HG03469 (cell line): Measurements from ENCODE around the gene PACSIN2.

Experiments used
- ATAC-seq: cut with Tn5 transposase; IDR thresholded peaks from one replicate; pipeline ENCODE4 v1.9.1; 2021; ENCODE audit warnings: mild to moderate bottlenecking, moderate library complexity, moderate number of reproducible peaks; ENCODE audit not compliant: unreplicated experiment

The PACSIN2 gene

DNA sequence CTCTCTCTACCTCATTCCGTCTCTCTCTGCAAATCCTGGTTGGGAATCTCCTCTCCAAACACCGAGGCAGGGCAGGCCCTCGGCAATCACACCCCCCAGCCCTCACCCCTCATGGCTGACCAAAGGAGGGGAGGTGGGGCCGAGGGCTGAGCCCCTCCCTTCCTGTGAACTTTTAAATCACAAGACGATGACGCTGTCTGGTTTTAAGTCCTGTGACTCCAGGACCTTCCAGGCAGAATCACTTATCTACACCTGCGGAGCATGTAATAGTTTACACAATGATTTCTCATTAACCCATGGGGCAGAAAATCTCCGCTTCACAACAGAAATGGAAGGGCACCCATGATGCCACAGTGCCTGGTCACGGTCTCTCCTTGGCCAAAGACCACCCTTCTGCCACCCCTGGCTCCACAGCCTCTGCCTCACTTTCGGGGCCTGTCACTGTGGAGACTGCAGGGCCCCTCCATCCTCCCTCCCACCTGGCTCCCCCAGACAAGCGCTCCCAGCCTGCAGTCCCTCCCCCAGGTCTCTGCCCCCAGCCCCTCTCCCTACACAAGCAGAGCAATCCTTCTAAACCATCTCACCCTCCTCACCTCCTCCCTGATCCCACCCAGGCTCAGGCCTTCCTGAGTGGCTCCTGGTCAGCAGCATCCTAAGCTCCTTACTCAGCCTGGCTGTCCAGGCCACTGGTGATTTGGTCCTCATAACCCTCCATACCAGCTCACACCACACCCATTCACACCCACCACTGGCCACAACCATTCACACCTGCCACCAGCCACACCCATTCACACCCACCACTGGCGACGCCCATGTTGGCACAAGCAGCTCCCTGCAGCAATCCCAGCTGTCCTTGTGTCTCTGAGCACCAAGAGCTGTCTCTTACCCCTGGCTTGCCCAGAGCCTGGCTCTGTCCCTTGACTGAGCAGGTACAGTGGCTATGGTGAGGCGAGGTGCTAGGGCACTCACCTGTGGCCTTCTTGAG lies 127.1 kb downstream of the PACSIN2 start:
- no peak for ATAC-seq

DNA sequence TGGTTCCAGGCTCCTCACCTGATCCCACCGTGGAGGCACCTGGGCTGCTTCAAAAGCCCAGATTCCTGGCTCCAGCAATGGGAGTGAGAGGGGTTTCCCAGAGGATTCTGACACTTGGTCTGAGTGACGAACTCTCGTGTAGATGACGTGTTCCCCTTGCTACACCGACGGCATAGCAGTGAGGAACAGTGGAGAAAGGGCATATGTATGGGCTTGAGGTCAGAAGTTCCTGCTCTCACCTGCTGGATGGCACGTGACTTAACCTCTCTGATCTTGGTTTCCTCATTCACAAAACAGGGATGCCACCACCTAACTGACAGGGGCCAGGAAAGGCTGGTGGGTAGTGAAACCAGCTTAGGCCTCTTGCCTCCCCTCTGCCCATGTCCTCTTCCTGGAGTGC lies 127.8 kb downstream of the PACSIN2 start:
- ATAC-seq, result no peak

DNA sequence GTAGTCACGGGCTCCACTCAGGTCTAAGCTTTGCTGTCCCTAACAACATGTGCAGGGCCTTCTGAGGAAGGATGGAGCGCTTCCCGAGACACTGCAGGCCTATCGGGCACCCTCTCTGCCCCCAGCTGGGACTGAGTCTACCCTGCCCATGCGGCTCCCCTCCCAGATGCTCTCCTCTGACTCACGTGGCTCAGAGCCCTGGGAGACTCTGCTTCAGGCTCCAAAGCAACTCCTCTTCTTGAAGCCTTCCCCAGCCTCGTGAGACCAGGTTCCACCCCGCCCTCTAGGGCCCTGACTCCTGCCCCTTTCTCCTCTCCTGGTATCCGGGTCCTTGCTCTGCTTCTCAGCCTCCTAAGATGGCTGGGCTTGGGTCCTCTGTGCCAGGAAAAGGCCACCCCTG lies 129.5 kb downstream of the PACSIN2 start:
- ATAC-seq, result no peak

DNA sequence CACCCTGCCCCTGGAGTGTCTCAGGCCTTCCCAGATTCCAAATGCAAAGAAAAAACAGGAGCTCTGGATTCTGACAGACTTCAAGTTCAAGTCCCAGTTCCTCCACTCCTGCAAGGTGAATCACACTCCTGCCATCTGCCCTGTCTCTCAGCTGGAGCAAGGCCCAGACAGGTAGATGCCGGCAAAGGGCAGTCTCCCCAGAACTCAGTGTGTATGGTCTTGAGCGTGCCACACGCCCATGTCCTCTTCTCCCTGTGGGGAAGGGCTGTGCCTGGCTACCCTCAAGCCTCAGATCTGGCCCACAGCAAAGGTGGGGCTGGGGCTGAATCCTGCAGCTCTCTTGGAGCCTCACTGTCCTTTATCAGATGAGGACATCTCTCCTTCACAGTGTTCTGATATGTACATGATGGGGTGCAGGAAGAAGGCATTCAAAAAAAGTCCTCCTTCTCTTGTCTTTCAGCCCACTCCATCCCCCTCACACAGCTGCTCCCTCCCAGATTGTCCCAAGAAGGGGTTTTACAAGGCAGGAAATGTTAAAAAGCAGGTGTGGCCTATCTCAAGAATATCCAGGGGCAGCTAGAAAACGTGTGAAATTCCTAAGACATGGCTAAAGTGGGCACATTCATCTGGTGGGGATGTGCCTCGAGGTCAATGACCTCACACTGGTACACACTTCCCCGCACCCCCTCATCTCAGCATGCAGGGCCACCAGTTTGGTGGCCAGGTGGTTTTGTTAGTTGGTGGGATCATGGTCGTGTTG lies 130.2 kb downstream of the PACSIN2 start:
- no peak for ATAC-seq

DNA sequence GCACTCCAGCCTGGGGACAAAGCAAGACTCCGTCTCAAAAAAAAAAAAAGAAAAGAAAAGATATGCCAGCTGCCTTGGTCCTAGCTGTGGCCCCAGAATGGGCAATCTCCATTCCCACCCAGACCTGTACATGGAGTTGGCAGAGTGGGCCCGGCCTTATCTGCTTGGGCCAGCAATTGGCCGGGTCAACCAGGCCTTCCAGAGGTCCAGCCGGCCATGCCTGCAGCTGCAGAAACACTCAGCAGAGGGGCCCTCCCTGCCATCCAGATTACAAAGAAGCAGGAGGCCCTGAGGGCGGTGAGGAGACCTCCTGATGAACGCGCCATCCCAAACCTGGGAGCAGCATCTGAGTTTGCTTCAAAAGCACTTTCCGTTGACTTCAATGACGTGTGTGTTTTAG lies 131.0 kb downstream of the PACSIN2 start:
- ATAC-seq, result no peak

DNA sequence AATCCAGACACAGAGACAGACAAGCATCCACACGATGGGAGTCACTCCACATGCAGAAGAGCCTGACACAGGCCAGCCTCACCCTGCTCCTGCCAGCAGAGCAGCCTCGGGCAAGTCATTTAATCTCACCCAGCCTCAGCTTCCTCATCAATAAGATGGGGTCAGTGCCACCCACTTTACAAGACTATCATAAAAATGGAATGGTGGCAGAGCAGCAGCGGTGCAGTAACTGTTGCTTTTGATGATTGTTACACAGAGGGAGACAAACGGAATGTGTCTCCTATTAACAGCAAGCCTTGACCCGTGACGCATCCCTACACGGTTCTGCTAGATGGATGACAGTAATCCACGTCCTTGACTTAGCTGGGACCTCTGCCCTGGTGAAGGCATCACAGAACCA lies 131.8 kb downstream of the PACSIN2 start:
- no peak for ATAC-seq

DNA sequence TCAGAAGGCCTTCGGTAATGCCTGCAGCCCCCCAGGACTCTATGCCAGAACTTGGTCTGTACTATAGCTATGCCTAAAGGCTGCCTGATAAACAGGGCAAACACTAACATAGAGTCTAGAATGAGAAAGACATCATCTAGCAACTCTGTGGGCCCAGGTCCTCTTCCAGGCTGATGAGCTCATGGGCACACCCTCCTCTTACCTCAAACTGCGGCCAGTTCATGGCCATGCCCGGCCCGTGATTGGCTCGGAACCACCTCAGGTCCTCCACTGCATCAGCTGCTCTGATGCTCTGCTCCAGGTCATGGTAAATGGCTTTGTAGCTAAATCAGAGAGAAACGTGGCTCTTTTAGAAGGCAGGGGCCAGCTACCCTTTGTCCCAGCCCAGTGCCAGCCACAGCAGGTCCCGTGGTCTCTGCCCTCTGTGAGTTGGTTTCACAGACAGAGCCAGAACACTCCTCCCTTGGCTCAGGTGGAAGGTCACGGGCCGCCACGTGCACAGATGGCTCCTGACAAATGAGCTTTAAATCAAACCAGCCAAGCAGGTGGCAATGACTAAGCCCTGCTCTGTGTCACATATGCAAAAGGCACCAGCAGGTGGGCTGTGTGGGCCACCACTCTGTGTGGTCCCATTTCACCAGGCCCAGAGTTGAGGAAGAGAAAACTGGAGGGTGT lies 132.8 kb downstream of the PACSIN2 start:
- no peak for ATAC-seq

DNA sequence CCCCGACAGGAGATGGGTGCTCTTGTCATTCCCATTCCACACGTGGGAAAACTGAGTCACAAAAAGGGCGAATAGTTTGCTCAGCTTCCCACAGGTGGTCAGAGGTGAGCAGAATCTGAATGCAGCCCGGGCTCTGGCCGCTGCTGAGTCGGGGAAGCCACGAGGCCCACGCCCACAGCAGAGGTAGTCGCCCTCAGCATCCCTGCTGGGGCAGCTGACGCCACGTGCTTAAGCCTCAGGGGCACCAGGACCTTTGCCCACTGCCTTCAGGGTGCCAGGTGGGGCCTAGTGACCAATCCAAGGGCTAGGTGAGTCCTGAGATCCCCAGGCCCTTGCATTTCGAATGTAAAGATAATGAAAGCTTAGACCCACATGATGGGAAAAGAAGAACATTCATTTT lies 133.7 kb downstream of the PACSIN2 start:
- no peak for ATAC-seq

DNA sequence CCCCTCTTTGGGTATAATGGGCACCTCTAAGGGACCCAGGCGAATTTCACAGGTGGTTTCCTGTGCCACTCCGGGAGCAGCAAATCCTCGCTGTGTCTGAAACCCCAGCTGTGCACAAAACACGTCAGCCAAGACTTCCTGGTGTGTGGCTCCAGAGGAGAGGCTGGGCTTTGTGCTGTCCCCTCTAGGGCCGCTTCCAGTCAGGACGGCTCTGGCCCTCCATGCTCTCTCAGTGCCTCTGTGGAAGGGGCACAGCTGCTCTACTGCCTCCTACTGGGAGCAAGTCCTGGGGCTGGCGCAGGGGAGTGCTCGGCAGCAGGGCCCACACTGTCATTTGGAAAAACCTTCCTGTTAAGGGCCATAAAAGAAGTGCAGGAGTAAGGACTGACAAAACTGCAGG lies 134.1 kb downstream of the PACSIN2 start:
- ATAC-seq, result no peak

DNA sequence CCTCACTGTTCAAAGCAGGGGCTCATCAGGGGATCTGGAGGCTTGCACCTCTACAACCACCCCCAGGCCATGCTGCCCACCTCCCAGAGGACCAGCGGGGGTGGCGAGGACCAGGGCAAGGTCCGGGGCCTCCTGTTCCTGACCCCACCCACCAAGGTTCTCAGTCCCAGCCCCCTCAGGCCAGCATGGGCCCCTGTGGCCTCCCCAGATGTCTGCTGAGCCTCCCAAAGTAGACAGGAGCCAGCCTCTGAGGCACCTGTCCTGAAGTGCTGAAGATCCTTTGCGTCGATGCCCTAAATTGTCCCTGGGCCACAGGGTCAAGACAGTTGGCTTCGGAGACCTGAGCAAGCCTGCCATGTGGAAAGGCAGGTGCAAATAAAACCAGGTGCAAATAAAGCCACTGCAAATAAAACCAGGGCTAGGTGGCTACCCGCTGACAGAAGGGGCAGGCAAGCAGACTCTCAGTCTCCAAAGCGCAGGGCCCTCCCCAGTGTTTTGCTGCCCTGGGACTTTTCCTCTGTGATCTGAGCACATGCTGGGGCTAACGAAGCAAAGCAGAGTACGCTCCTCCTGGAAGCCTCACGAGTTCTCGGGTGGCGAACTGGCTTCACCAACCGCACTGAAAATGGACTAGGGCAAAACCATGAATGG lies 135.5 kb downstream of the PACSIN2 start:
- ATAC-seq, result no peak

DNA sequence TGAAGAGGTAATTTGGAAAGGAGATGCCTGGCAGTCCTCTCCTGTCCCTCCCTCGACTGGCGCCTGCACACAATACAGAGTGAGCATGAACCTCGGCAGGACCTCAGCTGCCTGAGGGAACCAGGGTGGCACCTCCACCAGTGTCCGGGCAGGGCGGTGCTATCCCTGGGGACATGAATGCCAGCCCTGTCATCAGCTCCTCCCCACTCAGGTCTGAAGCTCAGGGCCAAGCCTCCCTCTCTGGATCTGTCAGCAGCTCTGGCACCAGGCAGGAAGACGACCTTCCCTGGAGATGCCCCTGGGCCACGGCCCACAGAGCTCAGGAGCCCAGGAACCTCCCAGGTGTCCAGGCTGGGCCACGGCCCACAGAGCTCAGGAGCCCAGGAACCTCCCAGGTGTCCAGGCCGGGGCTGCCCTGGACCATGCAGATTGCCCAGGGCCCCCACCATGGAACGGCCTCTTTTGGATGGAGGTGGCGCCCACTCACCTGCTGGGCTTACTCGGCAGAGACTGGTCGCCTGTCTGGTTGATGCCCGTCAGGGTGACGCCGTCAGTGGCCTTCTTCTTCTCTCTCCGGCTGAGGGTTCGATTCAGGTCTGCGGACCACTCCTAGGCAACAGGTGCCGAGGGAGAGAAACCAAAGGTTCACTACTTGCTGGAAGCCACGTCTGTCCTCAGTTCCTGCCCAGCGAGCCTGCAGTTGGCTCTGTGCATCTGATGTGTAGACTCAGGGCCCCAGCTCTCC lies 136.2 kb downstream of the PACSIN2 start:
- ATAC-seq, result no peak

DNA sequence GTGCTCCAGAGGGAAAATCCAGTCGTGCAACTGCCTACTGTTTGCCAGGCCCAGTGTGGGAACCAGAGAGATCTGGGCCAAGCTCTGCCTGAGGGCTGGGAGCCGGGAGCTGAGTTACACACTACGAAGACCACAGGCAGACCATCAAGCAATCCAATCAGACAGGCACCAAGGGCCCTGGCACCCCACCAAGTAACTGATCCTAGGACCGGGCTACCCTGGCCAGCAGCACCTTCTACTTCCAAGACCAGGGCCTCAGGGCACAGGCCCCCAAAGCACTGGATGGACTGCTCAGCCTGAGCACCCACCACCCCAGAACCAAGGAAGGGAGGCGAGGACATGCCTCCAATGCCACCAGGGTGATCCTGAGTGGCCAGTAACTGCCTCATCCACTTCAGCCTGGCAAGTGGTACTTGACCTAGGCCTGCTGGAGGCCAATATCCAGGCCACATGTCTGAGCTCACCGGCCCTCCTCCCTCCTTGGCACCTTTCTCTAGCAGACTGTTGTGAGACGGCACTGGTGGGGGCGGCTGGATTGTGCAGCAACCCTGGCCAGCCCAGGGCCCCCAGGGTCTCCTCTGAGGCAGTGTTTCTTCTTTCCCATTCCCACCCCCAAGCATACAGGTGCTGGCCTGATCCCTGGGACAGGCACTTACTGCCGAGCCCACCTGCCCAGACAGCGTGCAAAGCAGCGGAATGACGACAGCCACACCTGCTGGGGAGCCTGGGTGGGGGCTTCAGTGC lies 137.2 kb downstream of the PACSIN2 start:
- ATAC-seq, result no peak

DNA sequence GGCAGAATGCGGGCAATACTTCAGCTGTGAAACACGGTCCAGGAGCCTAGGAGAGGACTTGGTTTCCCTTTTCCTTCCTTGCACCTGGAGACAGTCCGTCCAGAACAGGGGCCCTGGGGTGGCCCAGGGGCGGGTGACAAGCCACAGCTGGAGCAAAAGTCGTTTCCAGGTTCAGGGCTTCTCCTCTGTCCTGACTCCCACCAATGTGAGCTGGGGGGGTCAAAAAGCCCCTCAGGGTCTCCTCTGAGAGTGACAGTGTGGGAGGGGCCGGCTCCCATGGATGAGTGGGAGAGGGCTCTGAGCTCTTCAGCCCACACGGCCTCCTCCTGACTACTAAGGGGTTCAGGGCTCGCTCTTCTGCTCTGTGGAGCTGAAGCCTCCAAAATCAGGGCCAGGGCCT lies 137.8 kb downstream of the PACSIN2 start:
- ATAC-seq, result no peak

DNA sequence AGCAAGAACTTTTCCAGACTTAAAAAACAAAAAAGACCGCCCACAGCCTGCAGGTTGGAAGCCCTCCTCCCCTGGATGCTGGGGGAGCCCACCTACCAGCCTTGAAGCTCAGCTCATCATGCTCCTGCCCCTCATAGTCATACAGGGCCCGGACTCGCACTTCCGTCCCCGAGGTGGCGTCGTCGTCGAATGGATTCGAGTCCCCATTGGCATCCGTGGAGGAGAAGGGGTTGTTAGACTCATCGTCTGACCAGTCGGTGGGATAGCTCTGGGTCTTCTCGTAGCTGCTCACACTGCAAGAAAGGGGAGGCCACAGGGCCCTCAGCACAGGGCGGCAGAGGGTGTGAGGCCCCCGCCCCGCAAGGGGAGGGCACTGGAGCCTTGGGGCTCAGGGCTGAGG lies 138.9 kb downstream of the PACSIN2 start:
- no peak for ATAC-seq

DNA sequence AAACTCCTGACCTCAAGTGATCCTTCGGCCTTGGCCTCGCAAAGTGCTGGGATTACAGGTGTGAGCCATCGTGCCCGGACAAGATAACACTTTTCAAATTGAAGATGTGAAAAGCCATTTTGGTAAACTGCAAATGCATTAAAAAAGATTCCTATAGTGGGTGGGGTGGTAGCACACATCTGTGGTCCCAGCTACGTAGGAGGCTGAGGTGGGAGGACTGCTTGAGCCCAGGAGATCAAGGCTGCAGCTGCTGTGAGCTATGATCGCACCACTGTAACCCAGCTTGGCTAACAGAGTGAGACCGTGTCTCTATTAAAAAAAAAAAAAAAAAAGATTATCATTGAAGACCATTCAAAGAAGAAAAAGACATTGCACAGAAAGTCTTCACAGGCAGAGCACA lies 140.9 kb downstream of the PACSIN2 start:
- ATAC-seq, result no peak

DNA sequence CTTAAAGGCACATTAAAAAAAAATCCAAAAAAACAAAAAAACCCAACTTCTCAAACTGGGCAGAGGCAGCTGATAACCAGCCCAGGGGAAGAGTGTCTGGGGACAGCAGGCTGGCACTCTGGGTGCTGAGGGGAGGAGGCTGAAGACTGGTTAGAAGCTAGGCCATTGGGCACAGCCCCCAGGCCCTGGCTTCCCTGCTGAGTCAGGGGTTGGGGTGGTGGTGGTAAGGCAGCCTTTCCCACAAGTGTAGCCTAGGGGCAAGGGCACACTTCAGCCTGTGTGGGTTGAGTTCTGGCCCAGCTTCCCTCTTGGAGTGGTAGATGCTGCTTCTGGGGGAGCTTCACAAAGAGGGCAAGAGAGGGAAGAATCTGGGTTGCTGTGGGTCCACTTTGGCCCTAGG lies 141.6 kb downstream of the PACSIN2 start:
- ATAC-seq, result no peak

DNA sequence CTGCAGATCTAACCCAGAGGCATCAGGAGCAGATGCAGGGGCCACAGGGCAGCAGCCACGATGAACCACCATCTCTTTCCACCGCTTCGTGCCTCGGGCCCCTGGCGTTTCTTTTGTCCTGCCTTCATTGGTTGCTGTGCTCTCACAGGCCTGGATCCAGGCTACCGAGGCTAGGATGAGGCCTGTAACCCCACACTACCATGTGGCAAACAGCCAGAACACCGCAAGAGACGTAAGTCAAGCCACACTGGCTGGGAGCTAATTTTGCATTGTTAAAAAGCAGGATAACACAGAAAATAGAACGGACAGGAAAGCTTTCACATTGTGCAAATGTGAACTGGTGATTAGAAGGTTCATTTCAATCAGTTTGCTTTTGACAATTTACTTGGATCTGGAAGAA lies 142.1 kb downstream of the PACSIN2 start:
- ATAC-seq, result no peak

DNA sequence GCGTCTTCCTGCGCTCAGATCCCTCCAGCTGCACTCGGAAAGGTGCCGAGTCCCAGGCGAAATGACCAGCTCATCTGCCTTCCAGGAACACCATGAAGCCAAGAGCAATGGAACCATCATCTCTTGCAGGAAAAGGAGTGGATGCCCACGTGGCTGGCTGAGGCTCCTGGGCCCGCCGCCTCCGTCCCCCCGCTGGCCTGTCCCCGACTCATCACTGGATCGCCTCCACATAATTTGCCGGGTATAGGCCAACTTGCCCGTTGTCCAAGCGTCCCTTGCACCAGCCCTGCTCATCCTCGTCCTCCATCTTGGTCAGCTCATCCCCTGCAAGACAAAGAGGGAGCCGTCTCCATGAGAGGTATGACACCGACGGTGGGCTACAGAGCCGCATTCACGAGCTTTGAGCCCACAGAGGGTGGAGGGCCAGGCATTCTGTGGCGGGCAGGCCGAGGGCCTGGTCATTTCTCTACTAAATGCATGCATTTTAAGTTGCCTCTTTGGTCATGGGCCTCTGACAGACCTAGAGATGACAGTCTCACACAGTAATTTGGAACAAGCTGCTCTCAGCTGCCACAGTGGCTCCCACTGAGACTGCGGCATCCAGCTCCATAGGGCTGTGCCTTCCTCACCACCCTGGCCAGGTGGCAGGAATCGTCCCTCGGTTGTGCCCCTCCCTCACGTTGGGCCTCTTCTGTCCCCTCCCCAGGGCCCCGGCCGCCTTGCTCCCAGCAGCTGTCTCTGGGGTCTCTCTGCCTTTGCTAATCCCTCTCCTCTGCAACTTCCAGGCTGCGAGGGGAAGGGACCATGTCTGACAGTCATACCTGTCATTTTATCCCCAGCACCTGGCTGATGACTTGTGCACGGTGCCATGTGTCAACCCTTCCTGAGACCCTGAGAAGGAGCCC lies 143.6 kb downstream of the PACSIN2 start:
- no peak for ATAC-seq
